HS-5 (cell line): Measurements from ENCODE around the gene OTOP2.
"Not testable (repeated sequence)": the region's sequence is repeated elsewhere in the genome, so short reads cannot be mapped to it uniquely, and the experiment has no call there.

Source experiments
- DNase-seq: peaks from one replicate; pipeline ENCODE4 v3.0.0-alpha.2; 2012; ENCODE audit warnings: low read depth

The OTOP2 gene

GRCh38 chr17:74952431-74953133, 28.5 kb downstream of the OTOP2 start:
- no peak for DNase-seq

GRCh38 chr17:74953134-74953687, 29.1 kb downstream of the OTOP2 start:
- no peak for DNase-seq

GRCh38 chr17:74954115-74954514, 30.0 kb downstream of the OTOP2 start:
- DNase-seq: no peak

- DNase-seq: no peak
Measured at GRCh38 chr17:74954665-74955421, 30.8 kb downstream of the OTOP2 start.

- DNase-seq: no peak
Measured at GRCh38 chr17:74956093-74956492, 32.0 kb downstream of the OTOP2 start.

- no peak for DNase-seq
Measured at GRCh38 chr17:74957935-74958740, 34.1 kb downstream of the OTOP2 start.

GRCh38 chr17:74959826-74960515, 35.9 kb downstream of the OTOP2 start:
- DNase-seq: no peak

GRCh38 chr17:74960570-74961342, 36.7 kb downstream of the OTOP2 start:
- no peak for DNase-seq

GRCh38 chr17:74961657-74962350, 37.7 kb downstream of the OTOP2 start:
- DNase-seq: peak; percentile 49

GRCh38 chr17:74962622-74963394, 38.7 kb downstream of the OTOP2 start:
- no peak for DNase-seq

- DNase-seq: no peak
Measured at GRCh38 chr17:74963656-74964055, 39.6 kb downstream of the OTOP2 start.

- no peak for DNase-seq
Measured at GRCh38 chr17:74964246-74964761, 40.2 kb downstream of the OTOP2 start.

GRCh38 chr17:74964988-74965622, 41.0 kb downstream of the OTOP2 start:
- DNase-seq: no peak

GRCh38 chr17:74968361-74968780, 44.3 kb downstream of the OTOP2 start:
- DNase-seq: no peak

- DNase-seq: not testable (repeated sequence)
Measured at GRCh38 chr17:74969501-74969900, 45.4 kb downstream of the OTOP2 start.

GRCh38 chr17:74970395-74970794, 46.3 kb downstream of the OTOP2 start:
- DNase-seq: no peak

- DNase-seq: no peak
Measured at GRCh38 chr17:74971069-74971841, 47.2 kb downstream of the OTOP2 start.

GRCh38 chr17:74971842-74972106, 47.7 kb downstream of the OTOP2 start:
- no peak for DNase-seq
